ENCODE results near the gene SF3B2. TPM values are rescaled to one million over a fixed set of nuclear protein-coding genes. Genes with fewer than 3 reads are reported as not detected.
A peak's percentile ranks its signal among the peaks of the same experiment; 100 is the strongest.

The SF3B2 gene
- total RNA-seq, 1 donor from 2014 or later = 216 TPM

- Mint-ChIP-seq H3K27me3 (no peaks in the 10 kb centered on the region), H3K36me3 (ENCODE audit: insufficient read depth) (no peaks in the 10 kb centered on the region), H3K27ac (peak overlapping the region; percentile 66), H3K9me3 (ENCODE audit: low read depth) (no peaks in the 10 kb centered on the region), H3K4me1 (ENCODE audit: low read depth) (peaks cover 47% of the 10 kb centered on the region), H3K4me3 (ENCODE audit: low read depth) (peak overlapping the region; percentile 17)
- DNase-seq (ENCODE audit: low spot score, unreplicated experiment) = no peak
- no peak for TF ChIP-seq CTCF (IDR thresholded peaks at IDR 0.05; ENCODE audit: unreplicated experiment)
These were observed 63.6 kb downstream of the SF3B2 start for GRCh38 chr11:66115638-66116301.

- no peak for TF ChIP-seq CTCF (IDR thresholded peaks at IDR 0.05; ENCODE audit: unreplicated experiment)
- no peak for DNase-seq (ENCODE audit: low spot score, unreplicated experiment)
- Mint-ChIP-seq H3K4me1 (ENCODE audit: low read depth) (peaks cover 46% of the 10 kb centered on the region), H3K9me3 (ENCODE audit: low read depth) (no peaks in the 10 kb centered on the region), H3K4me3 (ENCODE audit: low read depth) (no peak overlapping the region), H3K27ac (peak overlapping the region; percentile 70), H3K36me3 (ENCODE audit: insufficient read depth) (peaks cover 2% of the 10 kb centered on the region), H3K27me3 (no peaks in the 10 kb centered on the region)
These were observed 64.6 kb downstream of the SF3B2 start for GRCh38 chr11:66116576-66117361.

GRCh38 chr11:66118847-66119246 is 66.7 kb downstream of the SF3B2 start:
- Mint-ChIP-seq H3K27me3 (no peaks in the 10 kb centered on the region), H3K36me3 (ENCODE audit: insufficient read depth) (peaks cover 2% of the 10 kb centered on the region), H3K27ac (peak overlapping the region; percentile 79), H3K4me1 (ENCODE audit: low read depth) (peaks cover 31% of the 10 kb centered on the region), H3K9me3 (ENCODE audit: low read depth) (no peaks in the 10 kb centered on the region), H3K4me3 (ENCODE audit: low read depth) (no peak overlapping the region)
- DNase-seq (ENCODE audit: low spot score, unreplicated experiment) = no peak
- no peak for TF ChIP-seq CTCF (IDR thresholded peaks at IDR 0.05; ENCODE audit: unreplicated experiment)

Other genes starting within 250 kb of the SF3B2 start
- gene SNX32, start 218.4 kb upstream of the SF3B2 start, total RNA-seq = 3.6 and 4.6 TPM in 2 replicates
- 864 and 890 TPM in 2 replicates for gene CFL1, start 194.2 kb upstream of the SF3B2 start, total RNA-seq
- gene MUS81, start 191.9 kb upstream of the SF3B2 start, total RNA-seq = 55.5 and 60.5 TPM in 2 replicates
- 84.9 and 90.5 TPM in 2 replicates for gene EFEMP2, start 179.6 kb upstream of the SF3B2 start, total RNA-seq
- gene CTSW, start 172.5 kb upstream of the SF3B2 start, total RNA-seq = not detected in 2 replicates
- gene FIBP, start 163.9 kb upstream of the SF3B2 start, total RNA-seq = 67.7 and 77.8 TPM in 2 replicates
- gene CCDC85B, start 161.7 kb upstream of the SF3B2 start, total RNA-seq = 7.4 and 7.9 TPM in 2 replicates
- 1.7 and 2.6 TPM in 2 replicates for gene FOSL1, start 152.0 kb upstream of the SF3B2 start, total RNA-seq
- 23.9 and 28.6 TPM in 2 replicates for gene C11orf68, start 133.3 kb upstream of the SF3B2 start, total RNA-seq
- 61.5 and 65.8 TPM in 2 replicates for gene DRAP1, start 132.9 kb upstream of the SF3B2 start, total RNA-seq
- gene TSGA10IP, start 106.9 kb upstream of the SF3B2 start, total RNA-seq = not detected in 2 replicates
- 51.2 and 53.1 TPM in 2 replicates for gene SART1, start 90.6 kb upstream of the SF3B2 start, total RNA-seq
- gene EIF1AD, start 50.2 kb upstream of the SF3B2 start, total RNA-seq = 40.1 and 42.6 TPM in 2 replicates
- gene BANF1, start 49.9 kb upstream of the SF3B2 start, total RNA-seq = 200 and 222 TPM in 2 replicates
- not detected in 2 replicates for gene CST6, start 40.4 kb upstream of the SF3B2 start, total RNA-seq
- not detected in 2 replicates for gene CATSPER1, start 25.9 kb upstream of the SF3B2 start, total RNA-seq
- 3.9 and 4.8 TPM in 2 replicates for gene GAL3ST3, start 3.2 kb upstream of the SF3B2 start, total RNA-seq
- 68.3 and 72.3 TPM in 2 replicates for gene PACS1, start 17.9 kb downstream of the SF3B2 start, total RNA-seq
- 69.8 and 70.9 TPM in 2 replicates for gene KLC2, start 205.3 kb downstream of the SF3B2 start, total RNA-seq
- 100 and 102 TPM in 2 replicates for gene RAB1B, start 216.3 kb downstream of the SF3B2 start, total RNA-seq
- 21.3 and 21.7 TPM in 2 replicates for gene CNIH2, start 225.8 kb downstream of the SF3B2 start, total RNA-seq
- gene YIF1A, start 236.8 kb downstream of the SF3B2 start, total RNA-seq = 61.7 and 64.6 TPM in 2 replicates
- 0.33 and 0.57 TPM in 2 replicates for gene TMEM151A, start 239.5 kb downstream of the SF3B2 start, total RNA-seq